Measurements from ENCODE around the gene PCP4L1.
"Not testable (repeated sequence)": the region's sequence is repeated elsewhere in the genome, so short reads cannot be mapped to it uniquely, and the experiment has no call there.

Gene PCP4L1

GRCh38 chr1:161314201-161314981 lies 55.8 kb downstream of the PCP4L1 start, which contains the start of gene SDHC:
Gene SDHC, plus strand, starts transcription at chr1:161314381. Its CDS starts 25 bp downstream, at chr1:161314406.
- DNase-seq (ENCODE audit: low read depth), result peak; percentile 86

- DNase-seq (ENCODE audit: low read depth), result not testable (repeated sequence)
Observed at GRCh38 chr1:161315841-161316674, 57.5 kb downstream of the PCP4L1 start.

GRCh38 chr1:161324020-161324419 lies 65.5 kb downstream of the PCP4L1 start:
- DNase-seq (ENCODE audit: low read depth), result no peak

DNA sequence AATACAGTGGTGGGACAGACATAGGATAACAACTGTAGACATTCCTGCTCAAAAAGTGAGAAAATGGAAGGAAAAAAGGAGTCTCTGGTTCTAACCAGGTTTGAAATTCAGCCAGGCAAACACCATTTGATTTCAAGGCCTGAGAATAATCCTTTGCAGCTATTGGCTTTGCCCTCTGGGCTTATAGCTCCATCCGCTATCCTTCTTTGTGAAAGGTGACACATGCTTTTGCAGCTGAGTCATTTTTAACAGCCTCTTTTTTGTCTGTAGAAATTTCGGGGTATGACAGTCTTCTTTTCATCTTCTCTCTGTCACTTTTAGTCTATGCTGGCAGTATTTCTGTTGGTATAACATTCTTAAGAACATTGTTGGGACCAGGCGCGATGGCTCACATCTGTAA lies 71.8 kb downstream of the PCP4L1 start:
- DNase-seq (ENCODE audit: low read depth), result peak; percentile 77

- no peak for DNase-seq (ENCODE audit: low read depth)
Observed at GRCh38 chr1:161333166-161333565, 74.6 kb downstream of the PCP4L1 start.

Measured in ELR (cell line).